Cardiac septum (tissue), 1 donor: ENCODE data around the gene EFCAB9. TPM values are rescaled to one million over a fixed set of nuclear protein-coding genes. Genes with fewer than 3 reads are reported as not detected.
A peak's percentile ranks its signal among the peaks of the same experiment; 100 is the strongest.

Experiments
- DNase-seq: peaks from one replicate; pipeline ENCODE4 v3.0.0-alpha.2; 2020; ENCODE audit warnings: low spot score
- intact Hi-C: fragments of 100-400 bp; cut with DNase I; formaldehyde crosslinking; loops from one replicate; pipeline ENCODE4 v1.14.0; 2022
- total RNA-seq: library from RNA; stranded (reverse); fragmentation: NEBNext Ultra II Directional; extraction: Animal tissue kit (Norgen Biotek cat#: 25700); gene quantifications from one replicate; pipeline ENCODE4 v1.2.1, GENCODE V29; 2021
- donor health status: DM: no; HTN: no; CAD: no.

Gene EFCAB9
- total RNA-seq, 1 donor from 2014 or later, result not detected

DNA sequence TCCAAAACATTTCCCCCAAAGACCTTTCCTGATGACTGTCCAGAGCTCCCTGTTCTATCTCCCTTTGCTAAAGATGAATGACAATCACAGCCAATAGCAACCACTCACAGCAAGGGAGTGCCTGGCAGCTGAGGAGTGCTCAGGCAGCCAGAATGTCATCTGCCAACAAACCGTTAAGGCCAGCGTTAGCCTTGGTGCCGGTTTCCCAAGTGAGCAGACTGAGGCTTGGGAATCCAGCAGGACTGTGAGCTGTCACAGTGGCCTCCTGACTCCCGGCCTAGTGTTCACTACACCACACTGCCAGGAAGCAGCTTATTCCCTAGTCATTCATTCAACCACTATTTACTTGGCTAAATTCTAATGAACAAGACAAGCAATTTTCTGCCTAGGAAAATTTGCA is 30.6 kb upstream of the EFCAB9 start:
- intact Hi-C loops, result no loop called here
- DNase-seq, result no peak

DNA sequence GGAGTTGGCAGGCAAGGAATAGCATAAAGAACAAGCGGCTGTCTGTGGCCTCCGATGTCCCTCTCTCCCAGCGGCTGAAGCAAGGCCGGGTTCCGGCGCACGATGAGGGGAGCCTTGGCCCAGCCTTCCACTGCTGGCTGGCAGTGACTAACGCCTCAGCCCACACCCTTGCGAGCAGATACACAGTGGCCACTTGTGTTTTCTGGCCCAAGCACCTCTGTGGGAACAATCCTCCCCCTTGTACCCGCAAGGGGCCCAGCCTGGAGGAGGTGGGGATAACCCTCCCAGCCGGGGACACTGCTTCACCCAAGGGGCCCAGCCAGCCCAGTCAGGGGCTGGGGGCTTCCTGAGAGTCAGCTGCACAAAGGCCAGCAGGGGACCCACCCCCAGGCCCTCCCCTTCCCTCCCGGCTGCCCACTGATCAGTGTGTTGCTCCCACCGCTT is 29.2 kb upstream of the EFCAB9 start:
- intact Hi-C loops, result no loop called here
- DNase-seq, result no peak

DNA sequence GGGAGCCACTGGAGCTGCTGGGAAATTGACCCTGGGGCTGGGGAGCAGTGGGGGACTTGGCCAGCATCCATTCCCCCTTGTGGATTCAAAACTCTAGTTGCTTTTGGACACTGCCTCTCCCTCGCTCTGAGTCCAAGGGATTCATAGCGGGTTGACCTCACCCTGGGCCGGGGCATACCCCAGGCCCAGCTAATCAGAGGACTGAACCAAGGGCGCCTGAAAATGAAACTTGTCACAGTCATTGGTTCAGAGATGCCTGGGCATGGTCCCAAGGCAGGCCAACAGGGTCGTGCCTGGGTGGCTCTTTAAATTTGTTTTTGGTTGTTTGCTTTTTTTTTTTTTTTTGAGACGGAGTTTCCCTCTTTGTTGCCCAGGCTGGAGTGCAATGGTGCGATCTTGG is 28.5 kb upstream of the EFCAB9 start:
- no peak for DNase-seq
- intact Hi-C loops, result no loop called here

DNA sequence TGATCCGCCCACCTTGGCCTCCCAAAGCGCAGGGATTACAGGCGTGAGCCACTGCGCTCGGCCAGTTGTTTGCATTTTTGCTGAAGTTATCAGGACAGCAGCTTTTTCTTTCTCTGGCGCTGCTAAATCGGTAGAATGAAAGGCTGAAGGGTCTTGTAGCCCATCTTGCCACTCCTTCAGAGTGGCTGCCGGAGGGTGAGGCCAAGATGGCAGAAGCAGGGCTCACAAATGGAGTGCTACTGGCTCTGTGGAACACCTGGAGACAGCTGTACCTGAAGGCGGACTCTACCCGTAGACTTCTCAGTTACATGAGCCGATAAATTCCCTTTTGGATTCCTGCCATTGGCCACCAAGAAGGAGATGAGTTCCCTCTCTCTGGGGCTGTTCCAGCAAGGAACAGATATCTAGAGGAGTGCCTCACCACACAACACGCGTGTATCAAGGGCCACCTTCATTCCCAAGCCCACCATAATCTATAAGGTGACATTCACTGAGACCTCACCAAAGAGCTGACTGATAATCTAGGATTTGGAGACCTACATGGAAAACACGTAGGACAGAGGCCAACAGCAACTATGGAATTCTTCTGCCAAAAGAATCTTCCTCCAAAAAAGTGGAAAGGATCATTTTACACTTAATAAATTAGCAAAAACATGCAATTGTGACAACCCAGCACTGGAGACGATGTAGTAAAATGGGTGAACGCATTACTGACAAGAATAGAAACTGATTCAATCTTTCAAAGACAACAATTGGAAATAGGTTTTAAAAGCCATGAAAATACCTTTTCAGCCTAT is 27.7 kb upstream of the EFCAB9 start:
- intact Hi-C loops, result no loop called here
- DNase-seq, result no peak

DNA sequence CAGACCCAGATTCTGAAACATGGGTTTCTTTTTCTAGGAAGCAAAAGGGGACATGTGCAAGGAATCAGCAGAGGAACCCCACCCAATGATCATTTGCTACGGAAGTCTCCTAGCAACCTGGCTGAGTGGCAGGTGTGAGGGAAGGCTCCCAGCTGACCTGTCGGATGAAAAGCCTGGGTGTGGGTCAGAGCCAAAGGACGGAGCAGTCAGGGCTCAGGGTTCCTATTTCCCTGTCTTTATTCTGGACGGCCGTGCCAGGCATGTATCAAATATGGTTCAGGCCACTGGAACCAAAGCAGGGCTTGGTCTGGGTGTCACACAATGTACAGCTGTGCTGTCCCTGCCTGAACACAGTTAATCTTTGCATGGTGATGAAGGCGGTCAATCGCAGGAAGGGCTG is 26.1 kb upstream of the EFCAB9 start:
- no peak for DNase-seq
- intact Hi-C loops, result no loop called here

DNA sequence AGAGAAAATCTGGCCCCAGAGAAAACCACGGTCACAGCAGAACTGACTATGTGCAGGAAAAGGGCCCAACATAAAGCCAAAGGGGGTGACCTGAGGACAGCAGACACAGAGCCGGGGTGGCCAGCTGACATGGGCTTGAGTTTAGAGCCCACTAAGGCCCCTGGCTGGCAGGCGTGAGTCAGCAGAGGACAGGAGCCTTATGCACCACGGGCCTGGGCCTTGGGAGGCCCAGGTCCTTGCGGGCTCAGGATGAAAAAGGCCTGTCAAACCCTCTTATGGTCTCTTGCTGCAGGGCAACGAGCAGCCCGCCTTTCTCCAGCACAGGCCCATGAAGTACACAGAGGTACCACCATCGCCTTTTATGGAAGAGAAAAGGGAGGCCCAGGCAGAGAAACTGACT is 25.7 kb upstream of the EFCAB9 start:
- DNase-seq, result no peak
- intact Hi-C loops, result no loop called here

DNA sequence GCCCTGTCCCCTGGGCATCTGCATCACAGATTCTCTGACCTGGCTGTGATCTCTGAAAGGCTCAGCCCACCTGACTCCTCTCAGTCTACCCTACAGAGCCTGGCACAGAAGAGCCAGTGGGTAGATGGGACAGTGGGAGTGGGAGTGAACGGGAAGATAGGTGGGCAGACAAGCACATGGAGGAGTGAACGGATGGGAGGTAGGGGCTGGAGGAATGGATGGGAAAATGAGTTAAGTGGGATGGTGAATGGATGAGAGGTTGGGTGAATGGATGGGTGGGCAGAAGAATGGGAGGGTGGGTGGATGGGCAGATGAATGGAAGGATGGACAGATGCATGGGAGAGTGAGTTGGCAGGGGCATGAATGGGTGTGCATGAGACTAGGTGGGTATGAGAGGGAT is 24.8 kb upstream of the EFCAB9 start:
- intact Hi-C loops, result no loop called here
- no peak for DNase-seq

DNA sequence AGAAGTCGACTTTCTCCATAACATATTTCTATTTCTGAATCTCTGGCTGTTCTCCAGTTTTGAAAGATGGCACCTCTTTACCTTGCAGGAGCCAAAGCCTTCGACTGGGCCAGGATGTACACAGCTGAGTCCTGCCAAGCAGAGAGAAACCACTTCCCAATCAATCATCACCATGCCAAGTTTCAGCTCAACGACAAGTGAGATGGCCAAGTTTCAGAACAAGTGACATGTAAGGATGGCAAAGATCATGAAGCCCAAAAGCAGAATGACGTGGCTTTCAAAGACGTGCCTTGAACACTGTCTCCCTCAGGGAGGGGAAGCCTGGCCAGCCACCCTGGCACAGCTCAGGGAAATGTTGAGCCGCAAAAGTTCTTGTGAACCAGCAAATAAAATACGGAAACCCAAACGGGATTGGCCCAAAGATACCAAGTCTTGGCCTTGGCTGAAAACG is 23.7 kb upstream of the EFCAB9 start:
- intact Hi-C loops, result no loop called here
- no peak for DNase-seq

DNA sequence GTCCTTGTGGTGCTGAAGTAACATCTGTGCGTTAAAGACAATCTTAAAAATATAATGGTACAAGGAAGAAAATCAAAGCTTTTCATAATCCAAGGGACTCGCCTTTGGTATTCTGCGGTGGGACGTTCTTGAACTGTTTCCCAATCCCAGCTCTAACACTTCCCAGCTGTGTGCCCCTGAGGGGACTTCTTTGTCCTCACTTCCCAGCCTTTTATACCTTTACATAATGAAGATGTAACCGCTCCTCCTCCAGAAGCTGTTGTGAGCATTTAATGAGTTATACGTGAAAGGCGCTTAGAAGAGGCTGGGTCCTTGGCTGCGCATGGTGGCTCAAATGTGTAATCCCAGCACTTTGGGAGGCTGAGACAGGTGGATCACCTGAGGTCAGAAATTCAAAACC is 22.9 kb upstream of the EFCAB9 start:
- DNase-seq, result no peak
- intact Hi-C loops, result no loop called here

DNA sequence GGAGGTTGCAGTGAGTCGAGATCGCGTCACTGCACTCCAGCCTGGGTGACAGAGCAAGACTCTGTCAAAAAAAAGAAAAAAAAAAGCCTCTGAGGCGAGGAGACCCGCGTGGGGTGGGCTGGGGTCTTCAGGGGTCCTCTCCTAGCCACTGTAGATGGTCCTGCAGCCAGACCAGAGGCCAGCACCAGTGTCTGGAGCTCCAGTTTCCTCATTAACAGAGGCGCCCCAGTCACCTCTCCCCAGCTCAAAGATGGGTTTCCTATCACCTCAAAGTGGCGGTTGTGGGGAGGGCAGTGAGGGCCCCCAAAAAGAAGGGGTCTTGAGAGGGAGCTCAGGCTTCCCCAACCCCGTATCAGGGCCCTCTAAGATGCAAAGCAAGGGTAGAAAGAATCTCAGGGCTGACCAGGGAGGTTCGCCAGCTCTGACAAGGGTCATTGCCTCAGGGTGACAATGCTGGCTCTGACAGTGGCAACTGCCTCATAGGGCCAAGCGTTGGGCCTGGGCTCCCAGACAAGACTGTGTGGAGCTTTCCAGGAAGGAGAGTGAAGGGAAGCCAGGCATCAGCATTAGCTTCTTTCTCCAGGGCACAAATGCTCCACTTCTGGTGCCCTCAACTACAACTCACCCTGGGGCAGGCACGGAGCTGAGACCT is 20.9 kb upstream of the EFCAB9 start:
- DNase-seq, result no peak
- intact Hi-C loops, result no loop called here

DNA sequence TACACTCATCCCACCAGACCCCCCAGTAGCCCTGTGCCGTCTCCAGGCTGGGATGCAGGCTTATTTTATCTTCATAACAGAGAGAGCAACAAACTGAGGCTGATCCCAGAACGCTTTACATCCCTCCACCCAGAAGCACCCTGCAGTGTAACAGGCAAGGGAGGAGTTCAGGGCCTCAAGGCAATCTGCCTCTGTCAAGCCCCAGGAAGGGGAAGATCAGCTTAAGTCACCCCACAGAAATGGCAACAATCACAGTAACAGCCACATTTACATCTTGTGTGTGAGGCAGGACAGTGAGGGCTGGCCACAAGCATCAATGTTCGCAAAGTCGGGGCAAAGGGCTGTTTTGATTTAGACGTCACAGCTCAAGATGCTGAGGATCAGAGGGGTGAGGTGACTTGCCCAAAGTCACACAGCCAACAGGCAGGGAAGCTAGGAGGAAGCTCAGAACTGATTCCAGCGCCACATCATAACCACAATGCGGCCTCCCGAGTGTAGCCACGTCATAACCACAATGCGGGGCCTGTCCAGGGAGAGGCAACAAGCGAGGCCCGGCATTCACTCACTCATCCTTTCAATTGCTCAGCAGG is 20.3 kb upstream of the EFCAB9 start:
- intact Hi-C loops, result no loop called here
- DNase-seq, result peak; percentile 92

DNA sequence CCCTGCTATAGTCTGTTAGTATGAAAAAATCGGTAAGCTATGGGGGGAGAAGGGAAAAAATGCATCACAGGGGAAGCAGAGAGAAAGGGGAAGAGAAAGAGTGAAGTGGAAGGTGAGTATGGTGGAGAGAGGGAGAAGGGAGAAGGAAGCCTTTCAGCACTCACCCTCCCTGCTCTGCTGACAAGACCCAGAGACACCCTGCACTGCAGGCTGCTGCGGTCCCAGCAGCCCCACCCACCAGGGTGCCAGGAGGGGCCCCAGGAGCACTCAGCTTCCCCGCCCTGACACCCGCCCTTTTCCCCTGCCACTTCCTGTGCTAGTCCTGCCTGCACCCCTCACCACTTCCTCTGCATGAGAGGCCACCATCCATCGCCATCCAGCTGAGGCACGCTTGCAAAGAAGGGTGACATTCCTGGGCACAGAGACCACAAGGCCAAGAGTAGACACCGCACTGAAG is 18.7 kb upstream of the EFCAB9 start:
- intact Hi-C loops, result no loop called here

DNA sequence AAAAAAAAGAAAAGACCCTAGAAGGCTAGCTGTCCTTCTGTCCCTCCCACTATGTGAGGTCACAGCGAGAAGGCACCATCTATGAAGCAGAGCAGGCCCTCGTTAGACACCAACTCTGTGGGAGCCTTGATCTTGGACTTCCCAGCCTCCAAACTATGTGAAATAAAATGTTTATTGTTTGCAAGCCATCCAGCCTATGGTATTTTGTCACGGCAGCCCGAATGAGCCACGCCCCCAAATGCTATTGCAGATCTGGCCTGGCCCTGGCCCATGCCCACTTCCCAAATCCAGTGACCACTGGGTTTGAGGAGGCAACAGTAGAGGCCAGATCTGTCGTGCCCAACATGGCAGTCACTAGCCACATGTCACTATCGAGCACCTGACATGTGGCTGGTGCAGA is 16.8 kb upstream of the EFCAB9 start:
- no peak for DNase-seq
- intact Hi-C loops, result no loop called here

More for the DNA sequence above, 18.7 kb upstream of the EFCAB9 start:
- DNase-seq, result peak; percentile 91

DNA sequence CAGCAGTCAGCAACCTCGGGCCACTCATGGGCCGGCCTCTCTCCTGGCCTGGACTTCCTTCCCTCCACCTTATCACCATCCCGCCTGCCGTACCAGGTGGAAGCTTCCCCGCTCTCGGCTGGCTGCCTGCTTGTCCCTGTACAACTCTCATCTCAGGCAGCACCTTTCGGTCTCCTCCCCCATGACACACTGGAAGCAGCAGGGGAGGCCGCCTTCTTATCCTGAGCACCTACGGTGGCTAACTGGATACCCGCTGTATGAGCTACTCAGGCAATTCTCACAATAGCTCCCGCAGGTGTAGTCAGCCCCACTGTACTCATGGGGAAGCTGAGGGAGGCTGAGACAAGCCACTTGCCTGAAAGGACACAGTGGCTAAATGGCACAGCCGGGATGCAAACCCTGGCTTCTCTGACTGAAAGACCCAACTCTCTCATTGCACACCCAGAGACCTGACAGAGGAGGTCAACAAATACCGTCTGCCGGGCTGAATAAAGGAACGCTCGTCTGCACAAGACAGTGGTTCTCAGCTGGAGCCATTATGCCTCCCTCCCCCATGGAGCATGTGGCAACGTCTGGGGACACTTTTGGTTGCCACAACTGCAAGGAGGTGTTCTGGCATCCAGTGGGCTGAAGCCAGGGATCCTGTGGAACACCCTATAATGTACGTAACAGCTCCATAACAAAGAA is 15.5 kb upstream of the EFCAB9 start:
- intact Hi-C loops, result no loop called here

DNA sequence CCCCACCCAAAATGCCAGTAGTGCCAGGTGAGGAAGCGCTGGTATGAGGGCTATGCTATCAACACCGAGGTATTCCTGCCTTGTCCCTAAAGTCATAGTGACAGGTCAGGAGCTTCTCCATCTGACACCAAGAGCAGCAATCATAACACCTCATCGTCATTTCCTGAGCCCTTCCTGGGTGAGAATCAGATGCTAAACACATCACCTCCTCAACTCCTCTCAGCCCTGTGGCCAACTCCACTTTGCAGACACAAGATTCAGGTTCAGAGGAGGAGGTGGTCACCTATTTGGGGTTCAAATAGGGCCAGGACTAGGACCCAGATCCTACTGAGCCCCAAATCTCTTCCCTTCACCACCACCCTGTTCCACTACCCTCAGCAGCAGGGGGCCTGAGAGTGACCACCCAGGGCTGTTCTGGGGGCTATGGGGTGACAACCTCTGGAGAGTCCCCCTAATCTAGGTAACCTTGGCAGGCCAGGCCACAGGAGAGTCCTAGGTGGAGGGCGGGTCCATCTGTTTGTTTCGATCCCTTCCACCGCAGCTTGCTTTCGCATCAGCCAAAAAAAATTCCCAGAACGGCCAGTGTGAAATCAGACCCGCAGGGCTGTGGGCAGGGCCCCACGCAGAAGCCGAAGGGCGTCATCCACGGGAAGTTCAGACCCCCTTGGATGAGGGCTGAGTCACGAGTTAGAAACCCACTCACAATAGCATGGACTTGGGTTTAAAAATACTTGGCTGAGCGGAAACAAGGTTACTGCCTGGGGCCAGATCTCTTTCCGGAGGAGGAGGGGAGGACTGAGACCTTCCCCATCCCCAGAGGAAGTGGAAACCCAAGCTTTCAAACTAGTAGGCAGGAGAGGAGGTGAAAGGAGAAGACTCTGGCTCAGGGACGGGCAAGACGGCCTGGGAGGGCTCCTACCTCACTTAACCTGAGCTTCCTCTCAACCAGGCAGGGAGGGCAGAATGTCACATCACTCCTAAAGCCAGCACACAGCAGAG is 14.7 kb upstream of the EFCAB9 start:
- peak; percentile 85 for DNase-seq

More for the DNA sequence above, 15.5 kb upstream of the EFCAB9 start:
- no peak for DNase-seq

DNA sequence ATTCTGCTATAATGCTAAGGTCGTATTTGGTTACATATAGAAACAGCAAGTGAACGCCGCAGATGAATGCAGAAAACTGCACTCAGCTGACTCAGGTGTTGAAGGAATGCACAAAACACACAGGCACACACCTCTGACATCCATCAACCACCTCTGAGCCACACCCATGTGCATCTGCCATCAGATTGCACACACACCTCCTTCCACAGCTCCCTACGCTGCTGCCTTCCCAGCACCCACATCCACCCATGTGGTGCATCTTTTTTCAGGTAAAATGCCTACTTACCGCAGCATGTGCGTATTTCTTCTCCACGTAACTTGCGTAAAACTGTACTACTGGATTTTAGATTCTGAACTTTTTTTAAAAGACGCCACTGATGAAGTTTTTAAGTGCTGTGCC is 13.0 kb upstream of the EFCAB9 start:
- no peak for DNase-seq
- intact Hi-C loops, result loop anchor here (10.0 kb wide), 1 partner anchor 264 kb away; no protein-coding TSS in a partner anchor

More for the DNA sequence above, 14.7 kb upstream of the EFCAB9 start:
- intact Hi-C loops, result no loop called here

DNA sequence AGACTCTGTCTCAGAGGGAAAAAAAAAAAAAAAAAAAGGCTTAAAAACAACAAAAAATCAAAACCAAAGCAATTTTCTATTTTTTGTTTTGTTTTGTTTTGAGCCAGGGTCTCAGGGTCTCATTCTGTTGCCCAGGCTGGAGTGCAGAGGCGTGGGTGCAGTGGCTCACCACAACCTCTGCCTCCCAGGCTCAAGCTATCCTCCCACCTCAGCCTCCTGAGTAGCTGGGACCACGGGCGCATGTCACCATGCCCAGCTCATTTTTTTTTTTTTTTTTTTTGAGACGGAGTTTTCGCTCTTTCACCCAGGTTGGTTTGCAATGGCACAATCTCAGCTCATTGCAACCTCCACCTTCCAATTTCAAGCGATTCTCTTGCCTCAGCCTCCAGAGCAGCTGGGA is 11.7 kb upstream of the EFCAB9 start:
- no peak for DNase-seq
- intact Hi-C loops, result loop anchor here (10.0 kb wide), 1 partner anchor 263 kb away; no protein-coding TSS in a partner anchor

DNA sequence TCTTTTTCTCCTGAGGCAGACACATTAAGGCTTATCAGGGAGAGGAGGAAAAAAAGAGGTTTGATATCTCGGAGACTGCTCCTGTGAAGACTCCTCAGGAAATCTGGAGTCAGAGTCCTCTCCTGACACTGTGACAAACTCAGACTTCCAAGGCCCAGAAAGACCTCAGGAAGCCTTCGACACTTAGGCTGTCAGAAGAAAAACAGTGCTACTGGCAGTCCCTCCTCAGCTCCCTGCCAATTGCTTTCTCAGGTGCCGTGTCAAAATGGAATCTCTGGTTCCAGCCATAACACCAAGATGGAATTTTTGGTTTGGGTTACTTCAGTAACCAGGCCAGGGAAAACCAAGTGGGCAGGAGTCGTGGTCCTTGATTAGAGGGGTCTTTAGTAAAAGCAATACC is 10.1 kb upstream of the EFCAB9 start:
- intact Hi-C loops, result loop anchor here (10.0 kb wide), 1 partner anchor 261 kb away; no protein-coding TSS in a partner anchor
- no peak for DNase-seq

DNA sequence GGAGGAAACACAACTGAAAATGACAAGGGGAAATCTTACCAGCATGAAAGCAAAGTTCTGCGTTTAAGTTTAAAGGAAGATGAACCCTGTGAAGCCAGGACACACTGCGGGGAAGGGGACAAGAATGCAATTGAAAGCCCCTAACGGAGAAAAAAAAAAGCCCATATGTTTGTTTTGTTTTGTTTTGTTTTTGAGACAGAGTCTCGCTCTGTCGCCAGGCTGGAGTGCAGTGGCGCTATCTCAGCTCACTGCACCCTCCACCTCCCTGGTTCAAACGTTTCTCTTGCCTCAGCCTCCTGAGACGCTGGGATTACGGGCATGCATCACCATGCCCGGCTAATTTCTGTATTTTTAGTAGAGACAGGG is 8.9 kb upstream of the EFCAB9 start:
- intact Hi-C loops, result loop anchor here (5.0 to 10.0 kb wide), 2 partner anchors 260 to 273 kb away; no protein-coding TSS in a partner anchor
- peak; percentile 10 for DNase-seq
